GM18498 (cell line): ENCODE measurements around the gene CATSPER3.

ENCODE experiments used
- ATAC-seq: cut with Tn5 transposase; IDR thresholded peaks from one replicate; pipeline ENCODE4 v1.9.1; 2021; ENCODE audit warnings: mild to moderate bottlenecking, moderate library complexity; ENCODE audit not compliant: unreplicated experiment

CATSPER3 gene

DNA sequence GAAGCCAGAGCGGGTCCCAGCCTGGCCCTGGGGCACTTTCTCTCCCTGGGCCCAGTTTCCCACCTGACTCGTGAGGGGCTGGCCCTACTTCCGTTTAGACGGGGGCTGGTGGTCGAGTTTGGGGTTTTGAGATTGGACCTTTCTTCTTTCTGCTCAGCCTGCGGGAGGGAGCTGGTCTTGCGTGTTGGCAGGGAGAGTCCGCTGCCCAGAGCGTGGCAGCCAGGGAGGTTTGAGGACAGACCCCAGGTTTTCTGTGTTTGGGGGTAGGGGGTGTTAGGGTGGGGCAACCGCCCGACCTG lies 72.3 kb downstream of the CATSPER3 start:
- ATAC-seq = no peak

DNA sequence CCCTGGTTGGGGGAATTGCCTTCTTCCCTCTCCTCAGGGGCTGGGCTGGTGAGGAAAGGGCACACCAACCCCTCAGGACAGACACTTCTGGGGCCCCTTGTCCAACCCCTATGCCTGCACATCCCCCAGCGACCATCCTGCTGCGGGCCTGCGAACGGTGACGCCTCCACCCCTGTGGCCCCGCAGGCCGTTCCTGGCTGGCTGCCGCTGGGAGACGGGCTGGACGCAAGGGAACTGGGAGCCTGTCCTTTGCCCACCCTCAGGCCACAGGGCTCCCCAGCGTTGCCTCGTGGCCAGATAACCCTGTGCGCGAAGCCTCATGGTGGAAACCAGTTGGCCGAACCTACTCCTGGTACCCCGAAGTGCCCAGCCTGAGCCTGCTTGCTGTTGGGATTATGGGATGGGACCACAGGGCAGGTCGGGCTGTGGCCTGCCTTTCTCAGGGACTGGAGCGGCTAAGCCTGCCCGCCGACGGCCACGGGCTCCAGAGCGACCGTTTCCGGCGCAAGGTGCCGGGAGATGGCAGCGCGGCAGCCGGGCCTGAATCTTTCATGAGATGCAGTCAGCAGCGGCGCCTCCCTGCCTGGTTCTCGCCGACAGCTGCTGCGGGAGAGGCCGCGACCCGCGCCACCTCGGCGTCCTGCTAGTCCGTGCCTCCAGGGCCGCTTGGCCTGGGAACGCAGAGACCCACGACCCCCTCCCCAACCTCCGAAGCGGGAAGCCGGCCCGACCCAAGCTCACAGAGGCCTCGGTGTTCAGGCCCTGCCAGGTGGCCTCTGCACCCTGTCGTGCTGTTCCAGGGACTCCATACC lies 72.8 kb downstream of the CATSPER3 start:
- no peak for ATAC-seq

DNA sequence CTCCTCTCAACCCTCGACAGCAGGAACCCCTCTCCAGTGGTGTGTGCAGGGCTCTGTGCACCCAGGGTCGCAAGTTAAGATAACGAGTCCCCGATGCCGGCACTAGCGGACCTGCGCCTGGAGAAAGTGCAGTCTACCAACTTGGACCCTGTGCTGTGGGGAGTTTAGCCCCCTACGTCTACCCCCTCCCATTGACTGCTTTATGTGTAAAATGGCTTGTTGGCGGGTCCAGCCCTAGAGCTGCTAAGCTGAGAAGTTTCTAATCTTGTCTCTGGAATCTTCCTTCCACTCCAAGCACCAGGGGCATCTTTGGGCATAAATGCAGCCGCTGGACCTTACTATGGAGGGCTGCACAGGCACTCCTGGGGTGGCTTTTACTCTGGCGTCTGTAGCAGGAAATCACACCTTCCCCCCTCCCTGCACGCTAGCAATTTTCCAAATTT lies 73.5 kb downstream of the CATSPER3 start:
- no peak for ATAC-seq

DNA sequence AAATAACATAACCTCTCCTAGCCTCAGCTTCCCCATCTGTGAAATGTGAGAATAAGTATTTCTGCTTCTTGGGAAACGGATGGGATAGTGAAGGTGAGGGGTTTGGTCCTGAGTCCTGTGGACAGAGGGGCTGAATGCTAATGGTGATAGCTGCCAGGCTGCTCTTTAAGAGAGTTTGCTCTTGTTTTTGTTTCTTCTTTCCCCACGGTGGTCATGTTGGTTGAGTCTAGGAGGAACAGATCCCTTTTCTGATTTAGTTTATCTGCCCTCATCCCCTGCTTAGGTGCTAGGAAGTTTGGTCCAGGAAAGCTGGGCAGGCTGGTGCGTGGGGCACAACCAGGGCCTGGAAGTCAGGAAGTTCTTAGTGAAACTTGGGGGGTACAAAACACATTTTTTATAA lies 74.0 kb downstream of the CATSPER3 start:
- ATAC-seq = no peak

DNA sequence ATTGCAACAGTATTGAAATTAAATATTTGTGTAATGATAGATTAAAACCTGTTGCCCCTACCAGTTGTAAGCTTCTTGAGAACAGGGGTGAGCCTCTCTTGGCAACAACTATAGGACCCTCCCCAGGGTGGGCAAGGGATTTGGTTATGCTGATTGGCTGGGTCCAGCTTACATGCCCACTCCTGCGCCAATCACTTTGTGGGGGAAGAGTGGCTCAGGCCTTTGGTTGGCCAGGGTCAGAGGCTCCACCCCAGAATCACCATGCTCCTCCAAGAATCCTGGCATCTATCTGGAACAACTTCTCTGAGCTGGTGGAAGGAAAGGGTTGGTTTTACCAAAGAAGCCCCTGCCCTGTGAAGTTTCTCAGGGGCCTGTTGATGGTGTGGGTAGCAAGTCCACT lies 74.9 kb downstream of the CATSPER3 start:
- ATAC-seq = no peak

DNA sequence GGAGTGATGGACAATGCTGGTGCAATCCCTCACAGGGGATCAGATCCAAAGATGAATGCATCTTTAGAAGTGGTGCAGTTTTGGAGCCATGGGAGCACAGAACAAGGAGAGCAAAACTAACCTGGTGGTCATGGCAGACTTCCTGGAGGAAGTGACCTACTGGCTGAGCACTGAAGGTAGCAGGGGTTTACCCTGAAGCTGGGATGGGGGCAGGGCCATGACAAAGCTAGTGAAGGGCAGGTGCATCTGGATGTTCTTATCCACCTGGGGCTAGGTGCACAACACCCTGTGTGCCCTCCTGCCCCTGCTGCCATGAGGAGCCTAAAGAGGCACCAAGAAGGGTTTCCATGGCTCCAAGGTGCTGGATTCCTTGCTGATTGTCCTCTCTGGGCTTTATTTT lies 77.8 kb downstream of the CATSPER3 start:
- no peak for ATAC-seq

DNA sequence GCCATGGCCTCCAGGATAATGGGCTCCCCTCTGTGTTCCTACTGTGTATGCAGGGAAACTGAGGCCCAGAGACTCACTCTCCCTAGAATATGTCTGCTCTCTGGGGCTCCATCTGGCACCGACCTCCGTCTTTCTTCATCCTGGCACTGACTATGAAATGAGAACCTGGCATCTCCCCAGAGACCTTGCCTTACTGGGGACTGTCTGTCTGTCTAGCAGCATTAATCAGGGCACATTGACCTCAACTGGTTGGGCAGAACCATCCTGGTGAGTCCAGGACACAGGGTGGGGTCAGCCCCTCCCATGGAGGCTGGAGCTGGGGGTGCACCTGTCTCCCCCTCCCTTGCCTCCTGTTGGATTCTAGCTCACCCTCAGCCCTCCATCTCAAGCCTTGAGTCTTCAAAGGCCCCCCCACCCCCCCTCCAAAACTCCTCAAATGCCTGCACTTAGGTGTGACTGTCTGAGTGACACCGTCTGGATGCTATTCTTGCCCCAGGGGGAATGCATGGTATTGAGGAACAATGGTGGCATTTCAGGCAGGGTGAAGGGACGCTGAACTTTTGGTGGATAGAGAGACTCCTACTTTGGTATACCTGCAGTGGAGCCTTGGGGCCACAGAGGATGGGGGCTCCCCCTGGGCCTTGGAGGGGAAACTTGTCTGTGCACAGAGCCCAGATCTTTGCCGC lies 79.1 kb downstream of the CATSPER3 start:
- ATAC-seq = no peak

DNA sequence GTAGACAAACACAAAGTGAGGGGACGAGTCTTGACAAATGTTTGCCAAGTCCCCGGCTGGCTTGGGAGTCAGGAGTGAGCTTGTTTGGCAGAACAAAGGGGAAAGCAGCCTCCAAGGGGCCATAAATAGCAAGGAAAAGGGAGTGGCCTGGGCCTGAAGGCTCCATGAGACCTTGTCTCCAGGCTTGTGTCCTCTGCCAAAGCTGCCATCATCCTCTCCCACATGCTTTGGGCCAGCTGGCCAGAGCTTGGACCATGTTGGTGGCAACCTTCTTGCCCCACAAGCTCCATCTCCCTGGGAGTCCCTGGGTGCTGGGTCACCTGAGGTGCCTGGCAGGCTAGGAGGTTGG lies 79.6 kb downstream of the CATSPER3 start:
- ATAC-seq = no peak

DNA sequence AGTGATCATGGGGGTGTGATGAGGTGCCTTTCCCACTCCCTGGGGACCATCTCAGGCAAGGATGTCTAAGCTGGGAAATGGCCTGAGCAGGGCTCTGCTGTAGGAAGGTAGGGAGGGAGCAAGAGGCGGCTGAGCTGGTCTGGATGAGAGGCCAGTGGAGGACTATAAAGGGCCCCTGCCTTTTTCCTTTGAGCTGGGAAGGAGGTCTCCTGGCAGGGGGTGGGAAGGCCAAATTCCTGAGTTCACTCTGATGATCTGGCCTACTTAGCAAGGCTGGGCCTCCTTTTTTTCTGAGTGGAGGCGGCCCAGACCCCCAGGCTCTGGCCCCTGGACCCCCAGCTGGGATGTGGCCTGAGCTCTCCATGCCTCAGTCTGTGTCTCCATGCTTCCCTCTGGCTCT lies 80.6 kb downstream of the CATSPER3 start:
- no peak for ATAC-seq

DNA sequence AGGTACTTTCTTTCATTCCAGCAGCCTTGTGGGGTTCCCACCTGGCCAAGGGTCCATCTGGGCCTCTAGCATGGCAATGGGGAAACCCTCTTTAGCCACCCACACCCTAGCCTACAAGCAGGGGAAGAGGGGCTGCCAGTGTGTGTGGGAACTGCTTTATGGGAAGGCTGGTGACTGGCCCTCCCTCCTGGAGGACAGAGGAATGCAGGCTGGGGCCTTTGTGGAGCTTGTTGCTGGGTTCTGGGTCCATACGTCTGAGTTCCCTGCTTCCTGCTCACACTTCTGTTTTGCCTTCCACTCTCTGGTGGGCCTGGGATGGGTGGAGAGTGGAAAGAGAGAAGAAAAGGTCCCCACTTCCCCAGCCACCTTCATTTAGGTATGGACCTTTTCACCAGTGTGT lies 81.2 kb downstream of the CATSPER3 start:
- ATAC-seq = no peak

DNA sequence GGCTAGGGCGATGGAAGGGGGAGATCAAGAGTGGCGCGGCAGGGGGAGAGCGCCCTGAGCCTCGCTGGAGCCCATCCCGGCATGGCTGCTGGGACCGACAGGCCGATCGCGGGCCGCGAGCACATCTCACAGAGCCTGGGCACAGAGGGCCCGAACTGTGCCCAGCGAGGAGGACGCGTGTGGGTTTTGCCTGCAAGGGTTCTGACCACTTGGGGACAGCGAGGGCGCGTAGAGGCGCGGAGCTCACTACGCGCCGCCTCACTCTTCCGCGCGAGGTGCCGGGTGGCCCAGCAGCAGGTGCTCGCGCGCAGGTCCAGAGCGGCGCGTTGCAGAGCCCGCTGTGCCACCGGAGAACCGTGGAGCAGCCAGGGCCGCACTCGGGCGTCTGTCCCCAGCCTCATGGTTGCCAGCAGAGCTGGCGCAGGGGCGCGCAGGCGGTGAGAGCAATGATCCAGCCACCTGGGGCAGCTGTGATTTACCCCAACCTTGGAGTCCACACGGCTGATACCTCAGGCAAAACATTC lies 82.6 kb downstream of the CATSPER3 start:
- ATAC-seq = no peak

DNA sequence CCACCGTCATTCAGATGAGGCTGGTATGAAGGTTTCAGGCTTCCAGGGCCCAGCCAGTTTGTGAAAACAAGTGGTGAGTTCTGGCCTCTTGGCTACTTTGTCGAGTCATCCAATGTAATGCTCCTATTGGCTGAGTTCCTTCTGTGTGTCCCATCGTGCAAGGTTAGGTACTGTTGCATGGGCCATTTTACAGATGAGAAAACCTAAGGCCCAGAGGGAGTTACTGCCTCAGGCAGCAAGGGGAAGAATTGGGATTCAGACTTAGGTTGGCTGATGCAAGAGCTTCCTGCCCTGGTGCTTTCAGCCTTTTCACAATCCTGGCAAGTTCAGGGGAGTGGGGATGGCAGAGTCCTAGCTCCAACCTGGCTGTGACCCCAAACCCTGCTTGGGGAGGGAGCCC lies 83.7 kb downstream of the CATSPER3 start:
- ATAC-seq = no peak

DNA sequence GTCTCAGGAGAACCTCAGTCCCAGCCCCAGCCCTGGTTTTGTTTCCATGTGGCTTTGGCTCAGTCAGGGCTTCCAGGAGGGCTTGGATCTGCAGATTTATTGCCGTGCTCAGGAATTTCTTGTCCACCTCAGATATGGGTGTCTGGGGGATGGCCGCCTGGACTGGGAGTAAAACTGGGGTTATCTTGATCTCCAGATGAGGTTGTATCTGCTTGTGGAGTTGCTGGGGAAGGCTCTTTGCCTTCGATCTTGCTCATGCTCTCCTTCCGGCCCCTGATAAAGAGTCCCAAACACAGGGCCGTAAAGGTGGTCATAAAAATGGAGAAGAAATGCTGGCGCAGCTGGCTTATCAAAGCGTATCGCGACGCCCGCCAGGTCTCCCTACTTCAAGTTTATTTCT lies 84.2 kb downstream of the CATSPER3 start:
- no peak for ATAC-seq

DNA sequence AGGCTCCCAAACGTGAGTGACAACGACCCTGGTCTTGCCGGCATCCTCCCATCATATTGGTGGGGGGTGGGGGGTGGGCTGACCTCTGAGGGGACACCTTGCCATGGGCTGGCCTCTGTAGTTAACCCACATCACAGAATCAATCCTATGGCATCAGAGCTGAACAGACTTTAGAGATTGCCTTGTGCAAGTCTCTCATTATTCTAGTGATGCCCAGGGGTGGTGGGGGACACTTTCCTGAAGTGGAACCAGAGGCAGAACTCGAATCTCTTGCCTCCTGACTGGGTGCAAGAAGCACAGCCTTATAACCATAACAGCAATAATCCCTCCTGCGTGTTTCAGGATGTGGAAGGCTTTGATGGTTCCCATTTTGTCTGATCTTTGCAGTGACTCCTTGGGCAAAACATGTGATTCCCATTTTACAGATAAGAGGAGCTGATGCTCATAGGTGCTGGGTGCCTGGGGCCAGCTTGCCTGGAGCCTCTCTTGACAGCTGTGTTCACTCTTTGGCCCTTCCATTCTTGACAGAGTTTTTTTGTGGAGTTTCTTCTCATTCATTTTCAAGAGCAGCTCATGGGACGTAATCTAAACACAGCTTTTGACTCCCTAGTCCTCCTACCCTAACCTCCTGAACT lies 84.9 kb downstream of the CATSPER3 start:
- no peak for ATAC-seq

DNA sequence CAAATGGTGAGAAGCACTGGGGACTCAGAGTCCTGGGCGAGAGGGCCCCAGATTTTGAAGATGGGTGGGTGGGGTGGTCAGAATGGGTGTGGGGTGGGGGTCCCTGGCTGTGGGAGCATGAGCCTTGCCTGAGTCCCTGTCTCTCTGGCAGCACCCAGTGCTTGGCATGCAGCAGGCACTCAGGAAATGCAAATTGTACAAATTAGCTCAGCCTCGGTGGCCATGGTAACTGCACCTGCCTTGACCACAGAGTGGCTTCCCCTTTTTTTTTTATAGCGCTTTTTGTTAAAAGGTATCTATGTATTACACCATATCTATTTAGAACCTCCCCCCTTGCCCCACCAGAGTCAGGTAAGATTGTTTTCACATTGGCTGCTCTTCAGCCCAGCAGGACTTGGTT lies 85.6 kb downstream of the CATSPER3 start:
- peak; percentile 98 for ATAC-seq

DNA sequence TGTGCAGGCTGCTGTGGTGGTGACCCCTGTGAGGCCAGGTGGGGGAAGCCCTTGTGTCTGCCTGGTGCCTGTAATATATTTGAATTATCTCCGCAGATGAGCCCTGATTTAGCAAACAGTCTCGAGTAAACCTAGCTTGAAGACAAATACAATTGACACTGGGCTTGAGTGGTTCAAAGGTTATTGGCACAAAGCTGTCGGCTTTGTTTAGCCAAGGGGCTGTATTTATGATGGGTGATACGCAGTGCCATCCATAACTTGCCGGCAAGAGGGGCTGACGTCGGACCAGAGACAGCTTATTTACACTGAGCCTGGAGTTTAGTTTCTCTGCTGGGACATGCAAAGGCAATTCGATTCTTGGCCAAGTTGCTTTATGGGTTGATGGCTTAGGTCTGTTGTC lies 86.3 kb downstream of the CATSPER3 start:
- no peak for ATAC-seq

DNA sequence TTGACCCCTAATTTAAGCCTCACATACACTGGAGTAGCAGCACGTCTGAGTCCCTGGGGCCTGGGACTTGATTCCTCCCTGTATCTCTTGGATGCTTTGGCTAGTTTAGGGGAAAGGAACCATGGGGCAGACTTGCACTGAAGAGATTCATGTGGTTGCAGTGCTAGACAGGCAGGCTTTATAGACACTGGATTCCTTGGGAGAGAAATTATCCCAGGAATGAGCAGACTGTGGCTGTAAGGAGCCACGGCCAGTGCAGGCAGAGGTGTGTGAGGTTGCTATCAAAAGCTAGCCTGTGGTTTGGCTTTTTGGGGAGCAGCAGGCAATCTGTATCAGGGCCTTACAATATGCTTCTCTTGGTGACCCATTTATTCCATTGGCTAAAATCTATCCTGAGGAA lies 86.8 kb downstream of the CATSPER3 start:
- ATAC-seq = no peak

DNA sequence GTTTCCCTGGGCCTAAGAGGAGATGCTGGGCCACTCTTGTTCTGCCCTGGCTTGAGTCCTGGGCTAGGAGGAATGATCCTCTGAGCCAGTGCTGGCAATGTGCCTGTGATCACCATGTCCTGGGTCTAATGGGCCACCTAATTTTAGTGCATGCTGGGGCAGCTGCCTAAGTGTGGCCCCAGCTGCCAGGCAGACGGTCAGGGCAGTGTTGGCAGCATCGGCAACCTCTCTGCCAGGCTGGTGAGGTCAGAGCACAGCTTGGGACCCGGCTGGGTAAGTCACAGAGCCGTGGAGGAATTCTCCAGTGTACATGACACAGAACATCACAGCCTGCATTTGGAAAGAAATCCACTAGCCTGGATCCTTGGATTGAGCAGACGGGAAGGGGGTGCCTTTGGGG lies 87.7 kb downstream of the CATSPER3 start:
- no peak for ATAC-seq

DNA sequence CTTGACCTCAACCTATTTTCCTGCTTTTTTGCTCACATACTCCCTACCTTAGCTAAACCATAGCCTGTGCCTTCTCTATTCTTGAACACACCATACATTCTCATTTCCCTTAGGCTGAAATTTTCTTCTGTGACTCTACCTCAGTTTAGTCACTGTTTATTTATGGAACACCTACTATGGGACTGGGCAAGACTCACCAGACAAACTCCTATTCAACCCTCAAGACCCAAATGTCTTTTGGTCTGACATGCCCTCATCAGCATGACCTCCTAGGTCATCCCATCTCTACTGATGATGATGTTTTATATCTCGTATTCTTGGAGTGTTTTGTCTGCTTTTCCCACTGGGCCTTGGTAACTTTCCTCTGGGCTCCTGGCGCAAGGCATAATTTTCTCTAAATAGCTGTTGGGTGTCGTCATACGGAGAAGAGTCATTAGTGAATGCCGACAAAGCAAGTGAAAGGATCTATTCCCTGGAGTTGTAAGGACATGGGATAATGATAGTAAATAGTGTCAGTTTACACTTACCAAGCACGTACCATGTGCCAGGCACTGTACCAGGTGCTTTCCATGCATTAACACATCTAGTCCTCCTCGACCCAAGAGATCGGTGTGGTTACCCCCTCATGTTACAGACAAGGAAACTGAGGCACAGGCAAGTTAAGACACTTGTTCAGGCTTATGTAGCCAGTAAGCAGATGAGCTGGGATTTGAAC lies 88.8 kb downstream of the CATSPER3 start:
- no peak for ATAC-seq

DNA sequence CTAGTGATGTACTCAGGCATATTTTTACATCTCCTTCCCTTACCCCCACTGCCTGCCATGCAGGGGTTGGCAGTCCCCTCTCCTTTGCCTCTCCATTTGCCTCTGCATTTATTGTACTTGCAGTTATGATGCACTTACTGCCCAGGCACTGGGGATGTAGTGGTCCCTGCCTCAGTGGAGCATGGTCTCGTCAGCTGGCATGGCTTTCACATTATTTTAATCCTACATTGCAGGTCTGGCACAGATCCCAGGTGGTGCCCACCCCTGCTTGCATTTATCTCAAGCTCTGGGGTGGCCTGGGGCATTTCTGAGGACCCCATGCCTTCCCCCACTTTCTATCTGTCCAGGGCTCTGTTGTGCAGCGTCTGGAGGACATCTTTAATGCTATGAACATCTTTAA lies 89.5 kb downstream of the CATSPER3 start:
- no peak for ATAC-seq

DNA sequence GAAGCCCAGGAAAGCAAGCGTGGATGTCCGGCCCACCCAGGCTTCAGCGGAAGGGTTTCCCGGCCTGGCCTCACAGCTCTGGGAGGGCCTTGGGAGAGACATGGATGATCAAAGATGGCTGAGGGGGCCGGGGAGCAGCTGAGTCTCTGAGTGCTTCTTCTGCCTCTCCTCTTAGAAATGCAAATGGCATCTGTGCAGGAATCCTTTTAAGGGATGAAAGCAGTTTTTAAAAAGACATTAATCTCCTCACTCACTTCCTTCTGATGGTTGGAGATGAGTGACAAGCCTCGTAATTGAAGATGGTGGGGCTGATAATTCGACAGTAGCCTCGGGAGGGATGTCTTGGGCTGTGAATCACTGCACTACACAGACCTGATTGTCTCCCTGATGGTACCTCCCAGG lies 90.6 kb downstream of the CATSPER3 start:
- ATAC-seq = no peak
